ENCODE results near the gene ZSWIM4.

ZSWIM4 gene

GRCh38 chr19:13835791-13836723 is 40.8 kb downstream of the ZSWIM4 start:
- no peak for DNase-seq

GRCh38 chr19:13838435-13839129 is 43.3 kb downstream of the ZSWIM4 start:
- no peak for DNase-seq

GRCh38 chr19:13839130-13839937 is 44.1 kb downstream of the ZSWIM4 start:
- DNase-seq, result peak; percentile 86

DNA sequence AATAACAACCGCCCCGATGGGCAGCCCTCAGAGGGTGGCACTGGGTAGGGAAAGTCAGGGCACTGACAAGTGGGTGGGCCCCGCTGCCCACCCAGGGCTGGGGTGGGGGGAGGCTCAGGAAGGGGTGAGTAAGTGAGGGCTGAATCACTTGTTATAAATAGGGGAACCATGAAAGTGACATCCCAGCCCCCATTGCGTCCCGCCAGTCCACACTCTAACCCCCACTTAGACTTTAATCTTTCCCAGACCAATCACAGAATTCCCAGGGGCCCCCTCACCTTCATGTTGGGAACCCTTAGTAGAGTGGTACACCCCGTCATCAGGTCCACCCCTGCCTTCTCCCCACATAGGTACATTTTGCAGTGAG is 44.7 kb downstream of the ZSWIM4 start:
- no peak for DNase-seq

GRCh38 chr19:13840305-13841085 is 45.3 kb downstream of the ZSWIM4 start:
- no peak for DNase-seq

- no peak for DNase-seq
Observed at GRCh38 chr19:13841086-13841961, 46.1 kb downstream of the ZSWIM4 start.

- DNase-seq, result no peak
Observed at GRCh38 chr19:13841962-13842290, 46.7 kb downstream of the ZSWIM4 start.

GRCh38 chr19:13842291-13843103 is 47.3 kb downstream of the ZSWIM4 start:
- peak; percentile 83 for DNase-seq

- peak; percentile 76 for DNase-seq
Observed at GRCh38 chr19:13843104-13843921, 48.1 kb downstream of the ZSWIM4 start.

DNA sequence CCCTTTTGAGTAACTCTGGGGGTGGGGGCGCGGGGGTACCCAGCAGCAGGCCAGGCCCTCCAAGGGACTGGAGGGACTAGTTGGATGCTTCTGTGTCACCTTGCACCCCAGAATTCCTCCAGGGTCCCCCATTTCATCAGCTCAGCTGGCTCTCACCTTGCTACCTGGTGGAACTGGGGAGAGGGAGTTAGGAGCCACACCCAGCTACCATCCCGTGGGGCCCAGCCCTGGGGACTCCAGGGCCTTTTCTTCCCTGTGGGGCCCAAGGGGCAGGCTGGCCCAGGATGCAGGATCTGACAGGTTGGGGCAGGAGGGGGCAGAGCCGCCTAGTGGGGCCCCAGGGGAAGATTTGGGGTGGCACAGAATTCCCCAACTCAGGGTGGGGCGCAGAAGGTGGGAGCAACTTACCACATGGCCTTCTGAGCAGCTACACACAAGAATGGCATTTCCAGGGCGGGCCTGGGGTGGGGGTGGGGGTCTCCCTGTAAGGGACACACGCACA is 48.9 kb downstream of the ZSWIM4 start:
- DNase-seq, result no peak

GRCh38 chr19:13846557-13847406 is 51.5 kb downstream of the ZSWIM4 start:
- peak; percentile 91 for DNase-seq

DNA sequence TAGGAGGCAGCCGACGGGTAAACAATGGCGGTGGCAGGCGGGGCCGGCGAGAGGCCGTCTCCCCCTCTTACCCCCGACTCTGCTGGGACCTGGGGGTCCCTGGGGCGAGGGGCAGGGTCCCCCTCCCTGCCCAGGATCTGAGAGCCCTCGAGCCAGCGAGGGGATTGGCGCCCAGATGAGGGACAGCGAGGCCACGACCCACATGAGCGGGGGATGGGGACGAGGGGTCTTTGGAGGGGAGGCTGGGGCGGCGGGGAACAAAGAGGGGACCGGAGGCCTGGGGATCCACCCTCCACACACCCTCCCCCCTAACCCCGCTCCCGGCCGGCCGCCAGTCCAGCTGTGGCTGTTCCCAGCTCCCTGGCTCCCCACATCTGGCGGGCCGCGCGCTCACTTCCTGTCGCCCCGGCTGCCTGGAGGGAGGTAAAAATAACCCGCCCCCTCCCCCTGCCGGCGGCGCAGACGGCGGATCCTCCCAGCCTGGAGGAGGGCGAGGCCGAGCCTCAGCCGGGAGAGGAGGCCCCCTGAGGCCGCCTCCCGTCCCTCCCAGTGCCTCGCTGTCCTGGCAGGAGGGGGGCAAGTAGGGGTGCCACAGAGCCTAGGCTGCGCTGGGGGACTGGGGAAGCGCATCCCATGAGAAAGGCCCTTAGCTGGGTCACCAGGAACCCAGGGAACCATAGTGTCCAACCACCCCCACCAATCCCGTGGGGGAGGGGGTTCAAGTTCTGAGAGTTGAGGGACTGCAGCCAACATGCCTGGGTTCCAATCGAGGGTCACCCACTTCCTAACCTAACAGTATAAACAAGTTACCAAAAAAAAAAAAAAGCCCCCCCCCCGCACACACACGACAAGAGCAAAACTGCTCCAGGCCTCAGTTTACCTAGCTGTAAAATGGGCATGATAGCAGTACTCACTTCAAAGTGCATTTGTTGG is 52.4 kb downstream of the ZSWIM4 start:
- DNase-seq, result peak; percentile 95

DNA sequence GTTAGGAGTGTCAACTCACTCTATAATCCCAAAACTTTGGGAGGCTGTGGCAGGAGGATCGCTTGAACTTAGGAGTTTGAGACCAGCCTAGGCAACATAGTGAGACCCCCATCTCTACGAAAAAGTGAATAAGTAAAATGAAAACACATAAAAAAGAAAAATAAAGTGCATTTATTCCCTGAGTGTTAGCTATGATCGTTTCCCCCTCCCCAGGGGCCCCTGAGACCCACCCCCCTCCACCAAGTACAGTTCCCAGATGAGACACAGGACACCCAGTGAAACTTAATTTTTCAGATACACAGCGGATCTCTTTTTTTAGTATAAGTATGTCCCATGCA is 53.1 kb downstream of the ZSWIM4 start:
- DNase-seq, result no peak

DNA sequence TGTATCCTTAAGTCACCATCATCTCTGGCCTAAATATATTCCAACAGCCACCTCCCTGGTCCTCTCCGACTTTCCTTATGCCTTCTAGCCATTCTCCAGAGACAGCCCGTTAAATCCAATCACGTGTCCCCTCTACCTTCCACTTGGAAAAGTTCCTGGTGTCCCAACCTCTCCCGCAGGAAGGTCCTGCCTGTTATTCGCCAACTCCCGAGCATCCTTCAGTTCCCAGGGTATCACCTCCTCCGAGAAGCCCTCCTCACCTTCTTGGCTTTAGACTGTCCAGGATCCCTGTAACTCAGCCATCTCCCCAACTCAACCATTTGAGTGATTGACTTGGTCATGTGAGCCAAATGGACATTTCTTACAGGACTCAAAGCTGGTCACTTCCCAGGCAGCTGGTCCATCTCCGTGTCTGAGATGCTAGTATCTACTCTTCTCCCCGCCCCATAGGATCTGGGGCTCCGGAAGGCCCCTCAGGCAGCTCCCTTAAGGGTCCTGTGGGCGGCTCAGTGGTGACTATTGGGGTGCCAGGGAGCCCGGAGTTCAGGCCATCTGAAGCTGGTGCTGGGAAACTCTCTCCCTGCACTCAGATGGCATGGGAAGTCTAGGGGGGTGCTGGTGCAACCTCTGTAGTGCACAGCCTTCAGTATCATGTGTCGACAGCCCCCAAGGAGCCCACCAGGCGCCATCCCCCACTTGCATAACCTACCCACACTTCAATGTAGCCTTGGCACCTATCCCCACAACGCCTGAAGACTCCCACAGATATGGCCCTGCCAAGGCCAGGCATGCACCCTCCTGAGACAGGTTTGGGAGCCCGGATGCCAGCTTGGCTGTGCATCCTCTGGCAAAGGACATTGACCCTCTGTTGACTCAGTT is 53.8 kb downstream of the ZSWIM4 start:
- no peak for DNase-seq

DNA sequence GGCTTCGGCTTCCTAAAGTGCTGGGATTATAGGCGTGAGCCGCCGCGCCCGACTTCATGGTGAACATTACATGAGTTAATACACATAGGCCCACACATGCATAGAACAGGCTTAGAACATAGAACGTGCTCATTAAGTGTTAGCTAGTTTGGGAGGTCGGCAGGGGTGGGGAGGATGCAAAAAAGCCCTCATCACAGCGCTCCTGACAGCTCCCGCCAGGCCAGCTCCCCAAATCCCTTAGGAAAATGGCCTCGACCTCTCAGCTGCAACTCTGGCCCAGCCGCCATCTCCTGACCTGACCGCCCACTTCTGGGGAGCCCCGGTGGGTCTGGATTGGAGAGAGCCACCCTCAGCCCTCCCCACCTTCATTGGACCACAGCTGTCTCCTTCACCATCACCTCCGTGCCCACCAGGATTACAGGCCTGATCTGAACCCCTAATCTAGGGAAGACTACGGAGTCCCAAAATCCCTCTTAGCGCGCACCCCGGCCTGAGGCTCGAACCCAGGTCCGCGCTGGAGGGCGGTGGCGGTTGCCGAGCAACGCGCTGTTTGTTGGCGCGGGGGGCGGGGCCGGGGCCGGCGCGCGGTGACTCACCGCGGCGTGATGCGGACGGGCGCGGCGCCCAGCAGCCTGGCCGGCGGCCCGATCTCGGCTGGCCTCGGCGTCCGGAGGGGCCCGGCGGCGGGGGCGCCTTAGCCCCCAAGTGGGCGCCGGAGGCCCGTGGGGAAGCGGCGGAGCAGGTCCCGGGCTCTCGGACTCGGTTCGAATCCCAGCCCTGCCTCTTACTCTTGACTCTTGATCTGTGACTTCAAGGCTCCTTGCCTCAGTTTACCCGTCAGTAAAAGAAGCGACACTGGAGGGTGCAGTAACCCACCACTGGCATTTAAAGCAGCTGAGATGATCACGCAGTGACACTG is 55.0 kb downstream of the ZSWIM4 start:
- DNase-seq, result peak; percentile 83

Data from fibroblast of skin of abdomen (primary cell).